Measurements from ENCODE around the gene RILPL1.

DNA sequence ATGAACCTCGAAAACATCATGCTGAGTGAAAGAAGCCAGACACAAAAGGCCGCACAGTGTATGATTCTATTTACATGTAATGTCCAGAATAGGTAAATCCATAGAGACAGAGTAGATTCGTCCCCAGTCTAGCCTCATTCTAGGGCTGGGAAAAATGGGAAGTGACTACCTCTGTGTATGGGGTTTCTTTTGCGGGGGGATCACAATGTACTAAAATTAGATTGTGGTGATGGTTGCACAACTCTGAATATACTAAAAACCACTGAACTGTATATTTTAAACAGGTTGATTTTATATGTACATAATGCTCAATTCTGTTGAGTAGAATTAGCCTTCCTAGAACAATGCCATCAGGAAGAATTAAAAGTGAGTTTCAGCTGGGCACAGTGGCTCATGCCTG lies 90.7 kb downstream of the RILPL1 start:
- TF ChIP-seq, protein P1, sequence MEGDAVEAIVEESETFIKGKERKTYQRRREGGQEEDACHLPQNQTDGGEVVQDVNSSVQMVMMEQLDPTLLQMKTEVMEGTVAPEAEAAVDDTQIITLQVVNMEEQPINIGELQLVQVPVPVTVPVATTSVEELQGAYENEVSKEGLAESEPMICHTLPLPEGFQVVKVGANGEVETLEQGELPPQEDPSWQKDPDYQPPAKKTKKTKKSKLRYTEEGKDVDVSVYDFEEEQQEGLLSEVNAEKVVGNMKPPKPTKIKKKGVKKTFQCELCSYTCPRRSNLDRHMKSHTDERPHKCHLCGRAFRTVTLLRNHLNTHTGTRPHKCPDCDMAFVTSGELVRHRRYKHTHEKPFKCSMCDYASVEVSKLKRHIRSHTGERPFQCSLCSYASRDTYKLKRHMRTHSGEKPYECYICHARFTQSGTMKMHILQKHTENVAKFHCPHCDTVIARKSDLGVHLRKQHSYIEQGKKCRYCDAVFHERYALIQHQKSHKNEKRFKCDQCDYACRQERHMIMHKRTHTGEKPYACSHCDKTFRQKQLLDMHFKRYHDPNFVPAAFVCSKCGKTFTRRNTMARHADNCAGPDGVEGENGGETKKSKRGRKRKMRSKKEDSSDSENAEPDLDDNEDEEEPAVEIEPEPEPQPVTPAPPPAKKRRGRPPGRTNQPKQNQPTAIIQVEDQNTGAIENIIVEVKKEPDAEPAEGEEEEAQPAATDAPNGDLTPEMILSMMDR (IDR thresholded peaks at IDR 0.05) = no peak
- no peak for TF ChIP-seq ZFX (IDR thresholded peaks at IDR 0.05; ENCODE audit: borderline replicate concordance)
